HG03039 (cell line): ENCODE results near the gene CCDC117.

Experiments used
- ATAC-seq: cut with Tn5 transposase; IDR thresholded peaks from one replicate; pipeline ENCODE4 v1.9.1; 2021; ENCODE audit warnings: mild to moderate bottlenecking, moderate library complexity; ENCODE audit not compliant: unreplicated experiment

The CCDC117 gene

GRCh38 chr22:28768701-28769393, 3.6 kb upstream of the CCDC117 start:
- no peak for ATAC-seq

DNA sequence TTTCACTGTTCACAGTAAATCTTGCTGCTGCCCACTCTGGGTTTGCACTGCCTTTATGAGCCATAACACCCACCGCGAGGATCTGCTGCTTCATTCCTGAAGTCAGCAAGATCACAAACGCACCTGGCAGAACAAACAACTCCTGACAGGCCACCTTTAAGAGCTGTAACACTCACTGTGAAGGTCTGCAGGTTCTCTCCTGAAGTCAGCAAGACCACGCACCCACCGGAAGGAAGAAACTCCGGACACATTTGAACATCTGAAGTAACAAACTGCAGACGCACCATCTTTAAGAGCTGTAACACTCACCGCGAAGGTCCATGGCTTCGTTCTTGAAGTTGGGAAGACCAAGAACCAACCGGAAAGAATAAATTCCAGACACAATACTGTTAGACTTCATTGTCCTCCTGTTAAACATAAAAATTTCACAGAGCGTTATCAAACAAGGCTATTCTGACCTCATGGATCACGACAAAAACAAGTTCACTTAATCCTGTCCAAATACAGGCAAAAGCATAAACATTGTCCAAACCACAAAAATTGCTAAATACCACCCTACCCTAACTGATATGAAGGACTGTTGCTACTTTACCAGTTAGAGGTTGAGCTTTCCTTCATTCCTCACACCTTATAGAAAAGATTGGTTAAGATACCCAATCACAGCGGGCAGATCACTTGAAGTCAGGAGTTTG, 3.0 kb upstream of the CCDC117 start:
- no peak for ATAC-seq

DNA sequence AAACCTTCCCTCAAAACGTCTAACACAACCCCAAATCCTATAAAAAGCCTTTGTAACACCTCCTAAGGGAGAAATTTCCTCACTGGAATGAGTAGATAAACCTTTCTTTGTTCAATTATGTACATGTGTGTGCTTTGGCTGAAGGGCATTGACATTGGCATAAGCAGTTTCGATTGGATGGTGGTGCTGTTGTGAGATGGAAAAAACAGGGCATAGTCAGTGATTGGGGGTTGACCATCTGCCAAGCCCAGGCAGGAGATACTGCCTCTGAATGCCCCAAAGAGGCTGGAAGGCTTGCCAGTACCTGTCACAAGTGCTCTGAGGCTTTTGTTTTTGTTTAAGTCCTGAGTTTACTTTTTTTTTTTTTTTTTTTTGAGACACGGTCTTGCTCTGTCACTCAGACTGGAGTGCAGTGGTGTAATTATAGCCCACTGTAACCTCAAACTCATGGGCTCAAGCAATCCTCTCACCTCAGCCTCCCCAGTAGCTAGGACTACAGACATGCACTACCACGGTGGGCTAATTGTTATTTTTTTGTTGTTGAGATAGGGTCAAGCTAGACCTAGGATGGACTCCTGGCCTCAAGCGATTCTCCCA, 1.2 kb upstream of the CCDC117 start:
- no peak for ATAC-seq

DNA sequence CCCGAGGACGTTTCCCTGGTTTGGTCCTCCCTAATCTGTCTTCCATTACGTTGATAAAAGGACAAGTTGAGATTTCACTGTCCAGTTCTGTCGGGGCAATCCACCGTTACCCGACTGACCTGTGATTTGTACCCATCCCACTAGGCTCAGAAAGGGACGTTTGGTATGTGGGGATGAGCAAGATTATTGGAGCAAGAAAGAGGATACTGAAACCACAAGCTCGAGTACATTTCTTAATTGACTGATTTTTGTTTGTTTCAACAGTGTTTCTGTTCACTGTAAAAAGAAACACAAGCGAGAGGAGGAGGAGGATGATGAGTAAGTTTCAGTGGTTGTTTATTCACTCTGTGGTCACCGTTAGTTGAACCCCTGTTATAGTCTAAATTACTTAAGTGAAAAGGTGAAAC, 969 bp downstream of the CCDC117 start:
- ATAC-seq: peak; percentile 21

- no peak for ATAC-seq
Observed at GRCh38 chr22:28774378-28774777, 1.9 kb downstream of the CCDC117 start.

DNA sequence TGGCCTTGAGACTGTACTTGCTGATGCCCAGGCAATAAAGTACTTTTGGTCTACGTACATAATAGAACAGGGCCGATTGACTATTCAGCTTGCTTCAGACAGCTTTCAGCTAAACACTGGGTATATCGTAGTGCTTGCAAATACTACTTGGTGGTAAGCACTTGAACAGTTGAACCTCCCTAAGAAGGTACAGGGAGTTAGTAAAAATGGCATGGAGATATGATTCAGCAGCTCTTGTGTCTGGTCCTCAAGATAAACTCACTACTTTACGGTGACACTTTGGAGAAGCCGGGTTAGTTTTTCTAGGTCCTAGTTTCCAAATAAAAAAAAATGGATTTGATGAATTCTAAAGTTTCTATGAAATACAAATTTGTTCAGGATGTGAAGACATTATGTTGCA, 7.3 kb downstream of the CCDC117 start:
- ATAC-seq: no peak

DNA sequence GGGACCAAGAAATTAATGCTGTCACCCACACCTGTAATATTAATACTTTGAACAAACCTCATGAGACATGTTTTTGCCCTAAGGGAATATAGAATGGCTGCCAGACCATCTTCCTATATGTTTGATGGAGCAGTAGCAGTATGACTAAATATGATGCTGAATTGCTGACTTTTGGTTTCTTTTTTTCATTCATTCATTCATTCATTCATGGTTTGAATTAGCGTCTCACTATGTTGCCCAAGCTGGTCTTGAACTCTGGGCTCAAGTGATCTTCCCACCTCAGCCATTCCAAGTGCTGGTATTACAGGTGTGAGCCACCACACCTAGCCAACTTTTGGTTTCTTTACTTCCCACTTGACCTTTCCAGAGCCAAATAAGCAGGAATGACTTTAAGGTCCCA, 7.8 kb downstream of the CCDC117 start:
- no peak for ATAC-seq

- ATAC-seq: no peak
Observed at GRCh38 chr22:28783786-28784671, 11.5 kb downstream of the CCDC117 start.

DNA sequence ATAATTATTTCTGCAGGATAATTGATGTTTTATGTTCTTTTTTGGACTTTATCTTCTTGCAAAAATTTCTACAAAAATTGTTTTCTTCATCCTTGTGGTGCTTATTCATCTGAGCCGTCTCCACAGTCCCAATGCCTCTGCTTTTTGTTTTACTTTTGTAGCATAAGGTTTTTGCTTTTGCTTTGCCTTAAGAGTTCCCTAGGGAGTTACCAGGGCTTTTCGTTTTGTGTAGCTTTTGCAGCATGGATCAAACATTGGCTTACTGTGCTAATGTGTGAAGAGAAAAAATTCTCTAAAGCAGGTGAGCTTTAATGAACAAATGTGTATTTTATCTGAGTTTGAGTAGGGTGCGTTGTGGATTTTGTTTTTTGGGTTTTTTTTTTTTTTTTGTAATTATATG, 16.1 kb downstream of the CCDC117 start:
- ATAC-seq: no peak

GRCh38 chr22:28791124-28791523, 18.6 kb downstream of the CCDC117 start:
- no peak for ATAC-seq

- ATAC-seq: no peak
Observed at GRCh38 chr22:28791841-28792490, 19.5 kb downstream of the CCDC117 start.

DNA sequence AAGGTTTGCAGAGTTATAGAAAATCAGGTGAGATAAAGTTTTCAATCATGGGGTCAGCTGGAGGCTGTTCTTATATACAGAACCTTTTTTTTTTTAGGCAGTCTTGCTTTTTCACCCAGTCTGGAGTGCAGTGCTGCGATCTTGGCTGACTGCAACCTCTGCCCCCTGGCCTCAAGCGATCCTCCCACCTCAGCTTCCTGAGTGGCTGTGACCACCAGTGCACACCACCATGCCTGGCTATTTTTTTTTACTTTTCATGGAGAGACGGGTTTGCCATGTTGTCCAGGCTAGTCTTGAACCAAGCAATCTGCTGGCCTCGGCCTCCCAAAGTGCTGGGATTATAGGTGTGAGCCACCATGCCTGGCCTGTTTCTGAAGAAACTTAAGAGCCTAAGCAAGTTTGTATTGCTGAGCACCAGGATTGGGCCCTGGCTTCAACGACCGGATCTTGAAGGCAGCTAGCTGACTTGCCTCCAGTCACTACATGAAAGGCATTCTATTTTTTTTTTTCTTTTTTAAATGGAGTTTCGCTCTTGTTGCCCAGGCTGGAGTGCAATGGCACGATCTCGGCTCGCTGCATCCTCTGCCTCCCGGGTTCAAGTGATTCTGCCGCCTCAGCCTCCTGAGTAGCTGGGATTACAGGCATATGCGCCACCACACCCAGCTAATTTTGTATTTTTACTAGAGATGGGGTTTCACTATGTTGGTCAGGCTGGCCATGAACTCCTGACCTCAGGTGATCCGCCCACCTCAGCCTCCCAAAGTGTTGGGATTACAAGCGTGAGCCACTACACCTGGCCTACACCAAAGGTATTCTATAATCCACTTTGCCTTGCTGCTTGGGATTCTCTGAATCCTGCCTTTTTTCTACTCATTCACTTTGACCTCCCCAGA, 20.2 kb downstream of the CCDC117 start:
- ATAC-seq: no peak

GRCh38 chr22:28793976-28794584, 21.6 kb downstream of the CCDC117 start:
- ATAC-seq: no peak

DNA sequence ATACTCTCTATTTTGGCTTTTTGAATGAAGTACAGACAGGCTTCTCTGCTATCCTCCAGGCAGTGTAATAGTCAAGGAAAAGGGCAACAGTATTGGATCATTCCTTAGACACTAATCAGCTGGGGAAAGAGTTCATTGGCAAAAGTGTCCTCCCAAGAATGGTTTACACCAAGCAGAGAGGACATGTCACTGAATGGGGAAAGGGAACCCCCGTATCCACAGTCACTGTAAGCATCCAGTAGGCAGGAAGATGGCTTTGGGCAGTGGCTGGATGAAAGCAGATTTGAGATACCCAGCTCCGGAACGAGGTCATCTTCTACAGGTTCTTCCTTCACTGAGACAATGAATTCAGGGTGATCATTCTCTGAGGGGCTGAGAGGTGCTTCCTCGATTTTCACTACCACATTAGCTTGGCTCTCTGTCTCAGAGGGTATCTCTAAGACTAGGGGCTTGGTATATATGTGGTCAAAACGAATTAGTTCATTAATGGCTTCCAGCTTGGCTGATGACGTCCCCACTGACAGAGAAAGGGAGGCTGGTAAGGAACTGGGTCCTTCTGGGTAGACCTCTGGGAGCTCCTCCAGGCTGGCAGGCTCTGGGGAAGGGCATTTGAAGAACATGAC, 22.7 kb downstream of the CCDC117 start:
- no peak for ATAC-seq

DNA sequence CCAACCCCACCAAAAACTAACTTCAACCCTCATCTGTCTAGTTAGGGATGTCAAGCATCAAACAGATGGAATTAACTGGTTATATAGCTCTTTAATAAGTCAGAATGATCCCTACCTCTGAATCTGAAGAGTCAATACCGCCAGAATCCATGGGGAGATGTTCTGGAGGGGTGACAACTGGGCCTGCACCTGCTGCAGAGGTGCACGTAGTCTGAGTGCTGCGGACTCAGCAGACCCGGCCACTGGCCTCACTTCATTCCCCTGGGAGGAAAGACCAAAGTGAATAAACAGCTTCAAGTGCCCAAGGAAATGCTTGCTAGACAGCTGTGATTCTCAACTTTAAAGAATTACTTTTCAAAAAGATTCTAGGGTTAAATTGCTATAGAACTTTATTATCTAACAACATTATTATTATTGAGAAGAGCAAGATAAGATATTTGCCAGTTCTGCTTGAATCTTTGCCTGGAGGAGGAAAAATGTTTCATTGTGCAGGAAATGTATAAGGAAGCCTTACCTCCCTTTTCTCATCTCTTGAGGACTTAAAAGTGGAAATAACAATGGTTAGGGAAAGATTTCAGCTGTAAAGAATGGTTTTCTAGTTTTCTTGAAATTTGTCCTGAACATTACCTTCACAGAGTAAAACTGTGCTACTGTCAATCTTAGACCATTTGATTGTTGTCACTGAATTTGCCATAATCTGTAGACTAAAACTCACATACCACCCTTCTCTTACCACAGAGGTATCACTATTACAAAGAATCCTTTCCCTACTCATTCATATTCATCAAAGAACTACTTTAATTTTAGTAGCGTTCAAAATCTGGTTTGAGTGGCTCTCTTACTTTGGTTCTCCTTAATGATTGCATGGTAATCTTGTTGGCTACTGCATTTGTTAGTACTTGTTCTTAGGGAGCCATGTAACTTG, 23.7 kb downstream of the CCDC117 start:
- ATAC-seq: no peak

- no peak for ATAC-seq
Observed at GRCh38 chr22:28798810-28799605, 26.5 kb downstream of the CCDC117 start.
